Measurements from ENCODE around the gene COG4.

Gene COG4

GRCh38 chr16:70529954-70530353 lies 6.6 kb upstream of the COG4 start (continued):
- TF ChIP-seq ZNF654 (tag by site-specific recombination; IDR thresholded peaks at IDR 0.05; ENCODE audit: low read depth): peak; percentile 27; the same call in 1 of the 2 replicates
- TF ChIP-seq, protein P1, sequence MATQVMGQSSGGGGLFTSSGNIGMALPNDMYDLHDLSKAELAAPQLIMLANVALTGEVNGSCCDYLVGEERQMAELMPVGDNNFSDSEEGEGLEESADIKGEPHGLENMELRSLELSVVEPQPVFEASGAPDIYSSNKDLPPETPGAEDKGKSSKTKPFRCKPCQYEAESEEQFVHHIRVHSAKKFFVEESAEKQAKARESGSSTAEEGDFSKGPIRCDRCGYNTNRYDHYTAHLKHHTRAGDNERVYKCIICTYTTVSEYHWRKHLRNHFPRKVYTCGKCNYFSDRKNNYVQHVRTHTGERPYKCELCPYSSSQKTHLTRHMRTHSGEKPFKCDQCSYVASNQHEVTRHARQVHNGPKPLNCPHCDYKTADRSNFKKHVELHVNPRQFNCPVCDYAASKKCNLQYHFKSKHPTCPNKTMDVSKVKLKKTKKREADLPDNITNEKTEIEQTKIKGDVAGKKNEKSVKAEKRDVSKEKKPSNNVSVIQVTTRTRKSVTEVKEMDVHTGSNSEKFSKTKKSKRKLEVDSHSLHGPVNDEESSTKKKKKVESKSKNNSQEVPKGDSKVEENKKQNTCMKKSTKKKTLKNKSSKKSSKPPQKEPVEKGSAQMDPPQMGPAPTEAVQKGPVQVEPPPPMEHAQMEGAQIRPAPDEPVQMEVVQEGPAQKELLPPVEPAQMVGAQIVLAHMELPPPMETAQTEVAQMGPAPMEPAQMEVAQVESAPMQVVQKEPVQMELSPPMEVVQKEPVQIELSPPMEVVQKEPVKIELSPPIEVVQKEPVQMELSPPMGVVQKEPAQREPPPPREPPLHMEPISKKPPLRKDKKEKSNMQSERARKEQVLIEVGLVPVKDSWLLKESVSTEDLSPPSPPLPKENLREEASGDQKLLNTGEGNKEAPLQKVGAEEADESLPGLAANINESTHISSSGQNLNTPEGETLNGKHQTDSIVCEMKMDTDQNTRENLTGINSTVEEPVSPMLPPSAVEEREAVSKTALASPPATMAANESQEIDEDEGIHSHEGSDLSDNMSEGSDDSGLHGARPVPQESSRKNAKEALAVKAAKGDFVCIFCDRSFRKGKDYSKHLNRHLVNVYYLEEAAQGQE (tag by site-specific recombination; IDR thresholded peaks at IDR 0.05): peak; percentile 59
- TF ChIP-seq, protein P2, sequence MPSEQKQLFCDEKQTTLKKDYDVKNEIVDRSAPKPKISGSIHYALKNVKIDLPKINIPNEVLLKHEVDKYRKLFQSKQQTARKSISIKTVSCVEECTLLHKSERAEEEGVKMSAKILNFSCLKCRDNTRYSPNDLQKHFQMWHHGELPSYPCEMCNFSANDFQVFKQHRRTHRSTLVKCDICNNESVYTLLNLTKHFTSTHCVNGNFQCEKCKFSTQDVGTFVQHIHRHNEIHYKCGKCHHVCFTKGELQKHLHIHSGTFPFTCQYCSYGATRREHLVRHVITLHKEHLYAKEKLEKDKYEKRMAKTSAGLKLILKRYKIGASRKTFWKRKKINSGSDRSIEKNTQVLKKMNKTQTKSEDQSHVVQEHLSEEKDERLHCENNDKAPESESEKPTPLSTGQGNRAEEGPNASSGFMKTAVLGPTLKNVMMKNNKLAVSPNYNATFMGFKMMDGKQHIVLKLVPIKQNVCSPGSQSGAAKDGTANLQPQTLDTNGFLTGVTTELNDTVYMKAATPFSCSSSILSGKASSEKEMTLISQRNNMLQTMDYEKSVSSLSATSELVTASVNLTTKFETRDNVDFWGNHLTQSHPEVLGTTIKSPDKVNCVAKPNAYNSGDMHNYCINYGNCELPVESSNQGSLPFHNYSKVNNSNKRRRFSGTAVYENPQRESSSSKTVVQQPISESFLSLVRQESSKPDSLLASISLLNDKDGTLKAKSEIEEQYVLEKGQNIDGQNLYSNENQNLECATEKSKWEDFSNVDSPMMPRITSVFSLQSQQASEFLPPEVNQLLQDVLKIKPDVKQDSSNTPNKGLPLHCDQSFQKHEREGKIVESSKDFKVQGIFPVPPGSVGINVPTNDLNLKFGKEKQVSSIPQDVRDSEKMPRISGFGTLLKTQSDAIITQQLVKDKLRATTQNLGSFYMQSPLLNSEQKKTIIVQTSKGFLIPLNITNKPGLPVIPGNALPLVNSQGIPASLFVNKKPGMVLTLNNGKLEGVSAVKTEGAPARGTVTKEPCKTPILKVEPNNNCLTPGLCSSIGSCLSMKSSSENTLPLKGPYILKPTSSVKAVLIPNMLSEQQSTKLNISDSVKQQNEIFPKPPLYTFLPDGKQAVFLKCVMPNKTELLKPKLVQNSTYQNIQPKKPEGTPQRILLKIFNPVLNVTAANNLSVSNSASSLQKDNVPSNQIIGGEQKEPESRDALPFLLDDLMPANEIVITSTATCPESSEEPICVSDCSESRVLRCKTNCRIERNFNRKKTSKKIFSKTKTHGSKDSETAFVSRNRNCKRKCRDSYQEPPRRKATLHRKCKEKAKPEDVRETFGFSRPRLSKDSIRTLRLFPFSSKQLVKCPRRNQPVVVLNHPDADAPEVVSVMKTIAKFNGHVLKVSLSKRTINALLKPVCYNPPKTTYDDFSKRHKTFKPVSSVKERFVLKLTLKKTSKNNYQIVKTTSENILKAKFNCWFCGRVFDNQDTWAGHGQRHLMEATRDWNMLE (tag by site-specific recombination; conservative IDR thresholded peaks at IDR 0.05; ENCODE audit: low read depth): peak; percentile 76

- Histone ChIP-seq H3K4me3 (ENCODE audit: low read depth, low read length) (no peak overlapping the region), H3K27ac (ENCODE audit: extremely low read depth, low read depth, low read length) (no peak overlapping the region), H3K9me3 (ENCODE audit: control insufficient read depth, insufficient read depth, low read depth, low read length) (no peaks in the 10 kb centered on the region), H3K4me1 (ENCODE audit: control insufficient read depth, insufficient read depth, low read length) (peaks cover 8% of the 10 kb centered on the region), H3K36me3 (ENCODE audit: control insufficient read depth in 2 of 2, insufficient read depth in 1 of 2, low read length in 2 of 2) (peaks cover 47 to 87% of the 10 kb centered on the region in 2 experiments)
- POLR2A ChIA-PET: no interaction called here
- CTCF ChIA-PET: interaction anchor here (0.6 to 1.5 kb wide), 5 partner anchors 24 to 103 kb away, joined by 3 to 5 read pairs (median 3); no protein-coding TSS in a partner anchor
- 0 out of 2 replicates have a peak, but pooled peaks have one; percentile 27 for TF ChIP-seq ZNF660 (tag by site-specific recombination; IDR thresholded peaks at IDR 0.05)
- no peak for TF ChIP-seq BCL11A (tag by site-specific recombination; IDR thresholded peaks at IDR 0.05; ENCODE audit: low read depth)
- no peak for TF ChIP-seq ZNF23 (tag by site-specific recombination; IDR thresholded peaks at IDR 0.05; ENCODE audit: borderline replicate concordance)
- peak; percentile 20; the same call in 1 of the 2 replicates for TF ChIP-seq ZNF654 (tag by site-specific recombination; IDR thresholded peaks at IDR 0.05; ENCODE audit: low read depth)
- TF ChIP-seq, protein P3, sequence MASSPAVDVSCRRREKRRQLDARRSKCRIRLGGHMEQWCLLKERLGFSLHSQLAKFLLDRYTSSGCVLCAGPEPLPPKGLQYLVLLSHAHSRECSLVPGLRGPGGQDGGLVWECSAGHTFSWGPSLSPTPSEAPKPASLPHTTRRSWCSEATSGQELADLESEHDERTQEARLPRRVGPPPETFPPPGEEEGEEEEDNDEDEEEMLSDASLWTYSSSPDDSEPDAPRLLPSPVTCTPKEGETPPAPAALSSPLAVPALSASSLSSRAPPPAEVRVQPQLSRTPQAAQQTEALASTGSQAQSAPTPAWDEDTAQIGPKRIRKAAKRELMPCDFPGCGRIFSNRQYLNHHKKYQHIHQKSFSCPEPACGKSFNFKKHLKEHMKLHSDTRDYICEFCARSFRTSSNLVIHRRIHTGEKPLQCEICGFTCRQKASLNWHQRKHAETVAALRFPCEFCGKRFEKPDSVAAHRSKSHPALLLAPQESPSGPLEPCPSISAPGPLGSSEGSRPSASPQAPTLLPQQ (tag by site-specific recombination; IDR thresholded peaks at IDR 0.05): peak; percentile 62; the same call in 1 of the 2 replicates
- TF ChIP-seq, protein P1 (tag by site-specific recombination; IDR thresholded peaks at IDR 0.05): no peak
These were observed 5.9 kb upstream of the COG4 start for GRCh38 chr16:70529051-70529777.
